Aorta (tissue), 5 donors: Measurements from ENCODE around the gene MSL2. TPM values are rescaled to one million over a fixed set of nuclear protein-coding genes. Genes with fewer than 3 reads are reported as not detected.
"Not testable (repeated sequence)": the region's sequence is repeated elsewhere in the genome, so short reads cannot be mapped to it uniquely, and the experiment has no call there.

Experiments used
- ATAC-seq: fragments of 200-7000 bp; cut with Tn5 transposase; one replicate; pipeline ENCODE4 v1.9.1; 2022; ENCODE audit warnings: moderate library complexity; ENCODE audit not compliant: low FRiP score
- DNase-seq, 2 donors: peaks; one replicate each; pipeline ENCODE4 v3.0.0-alpha.2; 2020
- H3K27ac ChIP-seq, 2 donors: one replicate each; pipeline ENCODE4 v1.5.1; 2013; ENCODE audit warnings: low read length in 2 of 2, mild to moderate bottlenecking in 2 of 2, moderate library complexity in 2 of 2, control low read depth in 1 of 2, inconsistent platforms in 1 of 2, low read depth in 1 of 2
- H3K27me3 ChIP-seq, 2 donors: one replicate each; pipeline ENCODE4 v1.6.1; 2013; ENCODE audit warnings: control low read depth in 1 of 2, low read length in 1 of 2, mild to moderate bottlenecking in 1 of 2, moderate library complexity in 1 of 2; ENCODE audit not compliant: insufficient read depth in 2 of 2, control insufficient read depth in 1 of 2
- H3K36me3 ChIP-seq, 2 donors: one replicate each; pipeline ENCODE4 v1.6.1; 2013; ENCODE audit warnings: control low read depth in 1 of 2, low read length in 1 of 2, mild to moderate bottlenecking in 1 of 2; ENCODE audit not compliant: insufficient read depth in 2 of 2, control insufficient read depth in 1 of 2
- H3K4me1 ChIP-seq, 2 donors: one replicate each; pipeline ENCODE4 v1.6.1; 2013; ENCODE audit warnings: low read length in 2 of 2, control low read depth in 1 of 2, mild to moderate bottlenecking in 1 of 2, moderate library complexity in 1 of 2; ENCODE audit not compliant: insufficient read depth in 2 of 2, control insufficient read depth in 1 of 2
- H3K4me3 ChIP-seq, 2 donors: one replicate each; pipeline ENCODE4 v1.5.1; 2013; ENCODE audit warnings: low read length in 2 of 2, control low read depth in 1 of 2, mild to moderate bottlenecking in 1 of 2
- H3K9me3 ChIP-seq: one replicate; pipeline ENCODE4 v1.6.1; 2013; ENCODE audit warnings: mild to moderate bottlenecking, low read length; ENCODE audit not compliant: control insufficient read depth
- WGBS, 2 donors: extraction: QIAGEN DNeasy Blood & Tissue Kit; methylation state at CpG; one replicate each; pipeline ENCODE4 v1.1.7; 2013; 5-methylcytosine and 5-hydroxymethylcytosine counted together
- intact Hi-C, 2 donors: fragments of 100-400 bp; cut with DNase I; formaldehyde crosslinking; loops; one replicate each; pipeline versions ENCODE4 v1.14.2 to v1.15.0; 2022
- polyA plus RNA-seq, 2 donors: library from polyadenylated mRNA; stranded (reverse); fragments of 200-250 nt; gene quantifications; one replicate each; pipeline ENCODE4 v1.2.3, GENCODE V29; 2013
- total RNA-seq, 2 donors: library from RNA; stranded (reverse); fragmentation: NEBNext Ultra II Directional; extraction: Animal tissue kit (Norgen Biotek cat#: 25700); gene quantifications; one replicate each; pipeline ENCODE4 v1.2.1, GENCODE V29; 2021
- donor health status: healthy with polysubstance abuse.
- donor health status: Bipolar disorder and iron deficiency.
- donor health status: DM: no; HTN: no; CAD: no.
- donor health status: DM: no; HTN: no; CAD: no.
- donor health status: DM: yes; HTN: yes; CAD: no.

MSL2 gene
- total and polyA plus RNA-seq, 4 donors: 4.9 to 33.9 (median 17.0) TPM

DNA sequence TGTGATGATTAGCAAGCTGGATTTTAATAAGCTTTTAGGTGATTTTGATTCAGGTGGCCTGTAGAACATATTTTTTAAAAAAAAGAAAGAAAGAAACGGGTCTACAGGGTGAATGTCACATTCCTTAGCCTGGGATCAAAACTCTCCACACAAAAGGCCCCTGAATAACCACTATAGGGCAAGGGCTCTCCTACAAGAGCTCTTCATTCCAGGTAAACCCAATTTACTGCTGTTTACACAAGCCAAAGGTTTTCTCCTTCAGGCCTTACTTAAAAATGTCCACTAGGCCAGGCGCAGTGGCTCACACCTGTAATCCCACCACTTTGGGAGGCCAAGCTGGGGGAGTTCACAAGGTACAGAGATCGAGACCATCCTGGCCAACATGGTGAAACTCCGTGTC lies 8.3 kb downstream of the MSL2 start:
- no peak for DNase-seq
- WGBS, 2 donors: 72 to 77% methylated on average over 4 of the region's 4 CpGs
- peaks cover 0 to 11% of the 10 kb centered on the region in 2 donors for H3K4me1 ChIP-seq
- H3K36me3 ChIP-seq: no peaks in the 10 kb centered on the region
- intact Hi-C loops: no loop called here
- ATAC-seq: no peak
- peak overlapping the region in 1 of 2 donors; percentile 6 for H3K27ac ChIP-seq
- H3K27me3 ChIP-seq: no peaks in the 10 kb centered on the region
- H3K4me3 ChIP-seq: no peak overlapping the region
- no peaks in the 10 kb centered on the region for H3K9me3 ChIP-seq

DNA sequence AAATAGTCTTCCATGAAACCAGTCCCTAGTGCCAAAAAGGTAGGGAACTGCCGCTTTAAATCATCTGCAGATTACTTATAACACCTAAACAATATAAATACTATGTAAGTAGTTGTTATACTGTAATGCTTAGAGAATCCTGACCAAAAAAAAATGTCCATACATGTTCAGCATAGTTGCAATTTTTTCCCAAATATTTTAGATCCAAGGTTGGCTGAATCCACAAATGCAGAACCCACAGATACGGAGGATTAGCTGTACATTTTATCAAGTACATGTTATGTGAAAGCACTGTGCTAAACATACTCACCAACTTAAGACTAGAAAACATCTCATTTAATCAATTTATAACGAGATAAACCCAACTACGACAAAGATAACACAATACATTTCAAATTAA lies 9.3 kb downstream of the MSL2 start:
- intact Hi-C loops: no loop called here
- Histone ChIP-seq H3K4me1 (peaks cover 0 to 14% of the 10 kb centered on the region in 2 donors), H3K27ac (no peak overlapping the region), H3K9me3 (no peaks in the 10 kb centered on the region), H3K36me3 (no peaks in the 10 kb centered on the region), H3K4me3 (no peak overlapping the region), H3K27me3 (no peaks in the 10 kb centered on the region)
- ATAC-seq: no peak
- DNase-seq: no peak
- 35 to 37% methylated on average over 4 of the region's 4 CpGs for WGBS, 2 donors

DNA sequence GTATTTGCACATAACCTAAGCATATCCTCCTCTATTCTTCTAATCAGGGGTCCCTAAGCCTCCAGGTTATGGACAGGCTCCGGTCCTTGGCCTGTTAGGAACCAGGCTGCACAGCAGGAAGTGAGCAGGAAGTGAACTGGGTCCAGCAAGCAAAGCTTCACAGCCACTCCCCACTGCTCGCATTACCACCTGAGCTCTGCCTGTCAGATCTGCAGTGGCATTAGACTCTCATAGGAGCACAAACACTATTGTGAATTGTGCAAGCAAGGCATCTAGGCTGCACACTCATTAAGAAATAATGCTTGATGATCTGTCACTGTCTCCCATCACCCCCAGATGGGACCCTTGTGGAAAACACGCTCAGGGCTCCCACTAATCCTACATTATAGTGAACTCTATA lies 9.8 kb downstream of the MSL2 start:
- DNase-seq (no peak), ATAC-seq (no peak)
- intact Hi-C loops: no loop called here
- WGBS, 2 donors: 61 to 63% methylated on average over 3 of the region's 3 CpGs
- Histone ChIP-seq H3K27me3 (no peaks in the 10 kb centered on the region), H3K27ac (no peak overlapping the region), H3K4me1 (peaks cover 0 to 14% of the 10 kb centered on the region in 2 donors), H3K4me3 (no peak overlapping the region), H3K9me3 (no peaks in the 10 kb centered on the region), H3K36me3 (no peaks in the 10 kb centered on the region)

DNA sequence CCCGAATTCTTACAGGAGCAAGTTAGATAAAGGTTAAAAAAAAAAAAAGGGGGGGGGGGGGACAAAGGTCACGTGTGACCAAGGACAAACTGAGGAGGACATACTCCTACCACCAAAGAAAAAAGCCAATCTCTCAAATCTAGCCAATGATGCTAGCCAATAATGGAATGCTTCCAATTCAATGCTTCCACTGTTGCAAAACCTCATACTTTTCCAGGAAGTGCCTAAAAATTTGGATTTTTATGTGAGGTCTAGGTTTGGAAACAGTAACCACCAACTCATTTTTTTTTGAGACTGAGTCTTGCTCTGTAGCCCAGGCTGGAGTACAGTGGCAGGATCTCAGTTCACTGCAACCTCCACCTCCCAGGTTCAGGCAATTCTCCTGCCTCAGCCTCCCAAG lies 11.4 kb downstream of the MSL2 start:
- peak; percentile 67 for ATAC-seq
- WGBS, 2 donors: 35 to 61% methylated on average over 2 of the region's 2 CpGs

DNA sequence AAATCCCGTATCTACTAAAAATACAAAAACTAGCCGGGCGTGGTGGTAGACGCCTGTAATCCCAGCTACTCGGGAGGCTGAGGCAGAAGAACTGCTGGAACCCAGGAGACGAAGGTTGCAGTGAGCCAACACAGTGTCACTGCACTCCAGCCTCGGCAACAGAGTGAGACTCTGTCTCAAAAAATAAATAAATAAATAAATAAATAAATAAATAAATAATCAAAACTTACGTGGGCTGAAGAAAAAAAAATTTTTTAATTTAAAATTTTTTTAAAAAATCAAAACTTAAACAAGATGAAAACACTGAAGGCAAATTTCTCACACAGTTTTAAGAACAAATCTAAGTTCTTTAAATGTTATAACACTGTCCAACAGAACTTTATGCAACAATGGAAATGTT lies 14.4 kb downstream of the MSL2 start:
- WGBS, 2 donors: 85 to 90% methylated on average over 8 of the region's 8 CpGs
- Histone ChIP-seq H3K27me3 (no peaks in the 10 kb centered on the region), H3K4me3 (no peak overlapping the region), H3K36me3 (no peaks in the 10 kb centered on the region), H3K27ac (no peak overlapping the region), H3K4me1 (peaks cover 1 to 3% of the 10 kb centered on the region in 2 donors), H3K9me3 (no peaks in the 10 kb centered on the region)
- ATAC-seq (no peak), DNase-seq (no peak)
- intact Hi-C loops: no loop called here

More for the DNA sequence above, 11.4 kb downstream of the MSL2 start:
- no peak for DNase-seq
- H3K27me3 ChIP-seq: no peaks in the 10 kb centered on the region
- H3K4me3 ChIP-seq: no peak overlapping the region
- H3K4me1 ChIP-seq: peaks cover under 1 to 14% of the 10 kb centered on the region in 2 donors
- intact Hi-C loops: no loop called here
- H3K36me3 ChIP-seq: no peaks in the 10 kb centered on the region
- H3K27ac ChIP-seq: no peak overlapping the region
- no peaks in the 10 kb centered on the region for H3K9me3 ChIP-seq

DNA sequence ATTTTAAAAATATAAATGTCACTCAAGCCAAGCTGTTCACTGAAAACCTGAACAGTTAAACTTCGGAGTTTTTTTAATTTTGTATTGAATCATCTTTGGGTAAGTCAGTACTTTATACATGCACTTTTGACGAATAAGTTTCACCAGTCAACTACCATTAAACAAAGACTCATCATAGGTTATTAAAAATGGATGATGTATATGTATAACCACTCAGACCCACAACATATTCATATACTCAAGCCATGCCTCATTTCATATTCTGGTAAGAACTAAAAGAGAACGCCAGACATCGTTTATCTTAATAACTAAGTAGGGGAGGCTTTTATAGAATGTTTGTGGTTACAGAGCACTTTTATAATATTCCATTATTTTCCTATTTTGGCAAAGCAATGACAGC lies 18.3 kb downstream of the MSL2 start:
- Histone ChIP-seq H3K4me3 (no peak overlapping the region), H3K27me3 (no peaks in the 10 kb centered on the region), H3K27ac (no peak overlapping the region), H3K36me3 (no peaks in the 10 kb centered on the region), H3K4me1 (peaks cover 1 to 10% of the 10 kb centered on the region in 2 donors), H3K9me3 (no peaks in the 10 kb centered on the region)
- intact Hi-C loops: no loop called here
- no peak for ATAC-seq
- 36 to 44% methylated on average over 4 of the region's 4 CpGs for WGBS, 2 donors
- DNase-seq: no peak

DNA sequence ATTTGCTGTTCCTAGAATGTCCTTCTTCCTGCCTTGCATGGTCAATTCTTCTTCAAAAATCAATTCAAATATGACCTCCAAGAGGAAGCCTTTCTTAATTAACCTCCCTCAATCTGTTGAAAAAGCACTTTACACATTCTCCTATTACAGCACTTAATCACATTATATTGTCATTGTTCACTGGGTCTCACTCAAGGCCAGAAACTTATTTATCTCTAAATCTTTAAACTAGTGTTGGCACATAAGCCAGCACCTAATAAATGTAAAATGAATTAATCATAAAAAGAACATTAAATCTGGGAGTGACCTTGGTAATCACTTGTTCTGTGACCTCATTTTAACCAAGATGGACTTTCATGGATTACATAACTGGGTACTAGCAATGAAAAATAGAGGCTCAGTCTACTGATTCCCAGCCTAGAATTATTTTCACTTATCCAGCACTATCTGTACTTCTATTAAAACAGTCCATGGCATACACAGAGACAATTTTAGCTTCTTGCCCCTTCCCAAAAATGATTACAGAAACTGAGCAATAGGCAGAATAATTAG lies 22.1 kb downstream of the MSL2 start:
- H3K4me1 ChIP-seq: peaks cover 1 to 8% of the 10 kb centered on the region in 2 donors
- no peaks in the 10 kb centered on the region for H3K36me3 ChIP-seq
- H3K27me3 ChIP-seq: no peaks in the 10 kb centered on the region
- DNase-seq: no peak
- no peak overlapping the region for H3K4me3 ChIP-seq
- no peak for ATAC-seq
- H3K27ac ChIP-seq: no peak overlapping the region
- intact Hi-C loops: no loop called here
- H3K9me3 ChIP-seq: no peaks in the 10 kb centered on the region

DNA sequence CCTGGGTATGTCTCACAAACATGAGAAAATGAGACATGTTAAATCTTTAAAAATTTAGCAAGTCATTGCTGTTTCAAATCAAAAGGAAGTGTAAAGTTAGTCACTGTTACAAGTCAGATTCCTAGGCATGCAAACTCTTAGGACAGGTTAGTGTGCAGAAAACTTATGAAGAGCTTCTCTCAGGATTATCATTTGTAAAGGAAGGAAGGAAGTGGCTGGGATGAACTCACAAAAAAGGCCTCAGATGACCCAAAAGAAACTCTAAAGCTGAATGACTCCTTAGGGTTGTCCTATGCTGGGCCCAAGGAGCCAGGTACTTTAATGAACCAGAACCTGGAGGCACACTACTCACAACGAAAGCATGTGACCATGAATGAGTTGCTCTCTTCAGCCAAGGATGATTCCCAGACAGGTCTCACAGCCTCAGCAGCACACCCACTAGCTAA lies 25.0 kb downstream of the MSL2 start:
- H3K27ac ChIP-seq: no peak overlapping the region
- H3K27me3 ChIP-seq: no peaks in the 10 kb centered on the region
- no peaks in the 10 kb centered on the region for H3K36me3 ChIP-seq
- ATAC-seq (no peak), DNase-seq (no peak)
- 60% methylated on average over 1 of the region's 1 CpG for WGBS, 2 donors
- intact Hi-C loops: no loop called here
- H3K4me1 ChIP-seq: peaks cover 1 to 3% of the 10 kb centered on the region in 2 donors
- no peaks in the 10 kb centered on the region for H3K9me3 ChIP-seq
- no peak overlapping the region for H3K4me3 ChIP-seq

DNA sequence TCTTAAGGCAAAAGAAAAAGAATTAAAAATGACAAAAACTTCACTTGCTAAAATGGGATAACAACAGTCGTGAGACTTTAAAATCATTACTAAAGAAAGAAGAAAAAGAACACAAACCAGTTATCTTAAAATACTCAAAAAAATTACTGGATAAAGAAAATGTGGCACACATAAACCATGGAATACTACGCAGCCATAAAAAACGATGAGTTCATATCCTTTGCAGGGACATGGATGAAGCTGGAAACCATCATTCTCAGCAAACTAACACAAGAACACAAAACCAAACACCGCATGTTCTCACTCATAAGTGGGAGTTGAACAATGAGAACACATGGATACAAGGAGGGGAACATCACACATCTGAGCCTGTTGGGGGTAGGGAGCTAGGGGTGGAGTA lies 27.9 kb downstream of the MSL2 start:
- ATAC-seq, H3K4me1 ChIP-seq, intact Hi-C loops: not testable (repeated sequence)

More for the DNA sequence above, 27.9 kb downstream of the MSL2 start:
- H3K36me3 ChIP-seq, DNase-seq, H3K27me3 ChIP-seq, H3K4me3 ChIP-seq, H3K9me3 ChIP-seq, H3K27ac ChIP-seq: not testable (repeated sequence)
- 90 to 92% methylated on average over 4 of the region's 4 CpGs for WGBS, 2 donors
